DND-41 (cell line): Measurements from ENCODE around the gene MARCHF10.
"Not testable (repeated sequence)": the region's sequence is repeated elsewhere in the genome, so short reads cannot be mapped to it uniquely, and the experiment has no call there.

Experiments
- ATAC-seq: fragments of 200-7000 bp; cut with Tn5 transposase; 3 replicates; pipeline ENCODE4 v1.9.1; 2021; ENCODE audit warnings: low read depth; ENCODE audit not compliant: insufficient read depth
- DNase-seq: peaks from one replicate; pipeline ENCODE4 v3.0.0-alpha.2; 2020
- H2AFZ ChIP-seq: 2 replicates; pipeline ENCODE4 v1.6.0; 2012; ENCODE audit warnings: low read depth, low read length
- H3K27ac ChIP-seq: 2 replicates; pipeline ENCODE4 v1.5.1; 2012; ENCODE audit warnings: low read length, inconsistent platforms
- H3K27me3 ChIP-seq: fragments of 200-600 bp; sonication (generic); 2 replicates; pipeline ENCODE4 v1.6.0; 2012; ENCODE audit warnings: low read length, mild to moderate bottlenecking, inconsistent platforms; ENCODE audit not compliant: insufficient read depth, poor library complexity
- H3K36me3 ChIP-seq: 2 replicates; pipeline ENCODE4 v1.5.1; 2012; ENCODE audit warnings: low read length, inconsistent platforms; ENCODE audit not compliant: insufficient read depth
- H3K4me1 ChIP-seq: 2 replicates; pipeline ENCODE4 v1.5.1; 2012; ENCODE audit warnings: mild to moderate bottlenecking, low read length; ENCODE audit not compliant: insufficient read depth
- H3K4me2 ChIP-seq: 2 replicates; pipeline ENCODE4 v1.6.0; 2012; ENCODE audit warnings: mild to moderate bottlenecking, moderate library complexity, low read length, inconsistent platforms; ENCODE audit not compliant: insufficient read depth
- H3K4me3 ChIP-seq, 2 experiments: fragments of 200-600 bp in 1 of 2; shearing (Covaris generic) in 1 of 2; 2 replicates each; pipeline ENCODE4 v1.5.1; 2012 to 2016; ENCODE audit warnings: inconsistent platforms in 2 of 2, low read length in 2 of 2, mild to moderate bottlenecking in 2 of 2, low read depth in 1 of 2, moderate library complexity in 1 of 2
- H3K79me2 ChIP-seq: 2 replicates; pipeline ENCODE4 v1.6.0; 2012; ENCODE audit warnings: low read length, inconsistent platforms; ENCODE audit not compliant: insufficient read depth
- H3K9ac ChIP-seq: 2 replicates; pipeline ENCODE4 v1.6.0; 2012; ENCODE audit warnings: low read depth, mild to moderate bottlenecking, inconsistent platforms, low read length, moderate library complexity
- H3K9me3 ChIP-seq: 2 replicates; pipeline ENCODE4 v1.5.1; 2012; ENCODE audit warnings: low read length, moderate library complexity, mild to moderate bottlenecking, inconsistent platforms; ENCODE audit not compliant: insufficient read depth, severe bottlenecking
- H4K20me1 ChIP-seq: 2 replicates; pipeline ENCODE4 v1.6.0; 2012; ENCODE audit warnings: low read length; ENCODE audit not compliant: insufficient read depth
- EZH2 ChIP-seq: IDR thresholded peaks from 3 replicates; pipeline ENCODE4 v1.6.1; 2012; ENCODE audit warnings: borderline replicate concordance, low read depth, mild to moderate bottlenecking, moderate library complexity, low read length, inconsistent platforms; ENCODE audit not compliant: severe bottlenecking
- TF ChIP-seq, protein P1 (sequence below): IDR thresholded peaks from 2 replicates; pipeline ENCODE4 v1.5.1; 2012; ENCODE audit warnings: borderline replicate concordance, low read length, moderate library complexity, mild to moderate bottlenecking; ENCODE audit not compliant: poor library complexity, severe bottlenecking; ENCODE audit errors: extremely low read depth

The MARCHF10 gene

GRCh38 chr17:62848334-62848733 is 40.2 kb upstream of the MARCHF10 start:
- H3K79me2 ChIP-seq, result no peaks in the 10 kb centered on the region
- H3K9ac ChIP-seq, result no peak overlapping the region
- no peak for DNase-seq
- H3K9me3 ChIP-seq, result no peaks in the 10 kb centered on the region
- H2AFZ ChIP-seq, result no peak overlapping the region
- H3K27me3 ChIP-seq, result peaks cover 6% of the 10 kb centered on the region
- ATAC-seq, result no peak
- no peaks in the 10 kb centered on the region for H3K36me3 ChIP-seq
- no peaks in the 10 kb centered on the region for H3K4me1 ChIP-seq
- no peaks in the 10 kb centered on the region for H4K20me1 ChIP-seq
- H3K4me2 ChIP-seq, result no peak overlapping the region
- no peak overlapping the region for H3K27ac ChIP-seq
- TF ChIP-seq, protein P1, sequence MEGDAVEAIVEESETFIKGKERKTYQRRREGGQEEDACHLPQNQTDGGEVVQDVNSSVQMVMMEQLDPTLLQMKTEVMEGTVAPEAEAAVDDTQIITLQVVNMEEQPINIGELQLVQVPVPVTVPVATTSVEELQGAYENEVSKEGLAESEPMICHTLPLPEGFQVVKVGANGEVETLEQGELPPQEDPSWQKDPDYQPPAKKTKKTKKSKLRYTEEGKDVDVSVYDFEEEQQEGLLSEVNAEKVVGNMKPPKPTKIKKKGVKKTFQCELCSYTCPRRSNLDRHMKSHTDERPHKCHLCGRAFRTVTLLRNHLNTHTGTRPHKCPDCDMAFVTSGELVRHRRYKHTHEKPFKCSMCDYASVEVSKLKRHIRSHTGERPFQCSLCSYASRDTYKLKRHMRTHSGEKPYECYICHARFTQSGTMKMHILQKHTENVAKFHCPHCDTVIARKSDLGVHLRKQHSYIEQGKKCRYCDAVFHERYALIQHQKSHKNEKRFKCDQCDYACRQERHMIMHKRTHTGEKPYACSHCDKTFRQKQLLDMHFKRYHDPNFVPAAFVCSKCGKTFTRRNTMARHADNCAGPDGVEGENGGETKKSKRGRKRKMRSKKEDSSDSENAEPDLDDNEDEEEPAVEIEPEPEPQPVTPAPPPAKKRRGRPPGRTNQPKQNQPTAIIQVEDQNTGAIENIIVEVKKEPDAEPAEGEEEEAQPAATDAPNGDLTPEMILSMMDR, result no peak
- no peak for TF ChIP-seq EZH2
- H3K4me3 ChIP-seq, result no peak overlapping the region

DNA sequence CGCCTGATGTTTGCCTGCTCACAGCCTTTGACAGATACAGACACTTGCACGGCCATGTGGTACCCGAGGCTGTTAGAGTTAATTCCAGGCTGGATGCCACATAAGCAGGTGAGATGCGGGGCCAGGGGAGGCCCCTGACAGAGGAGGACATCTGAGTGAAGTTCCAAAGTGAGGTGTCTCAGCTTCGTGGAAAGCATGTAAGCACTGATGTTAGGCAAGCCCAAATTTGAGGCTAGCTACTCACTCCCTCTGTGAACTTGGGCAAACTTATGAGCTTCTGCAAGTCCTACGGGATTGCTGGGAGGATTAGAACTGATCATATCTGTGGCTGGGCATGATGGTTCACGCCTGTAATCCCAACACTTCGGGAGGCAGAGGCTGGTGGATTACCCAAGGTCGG is 39.3 kb upstream of the MARCHF10 start:
- no peaks in the 10 kb centered on the region for H3K79me2 ChIP-seq
- DNase-seq, result no peak
- H3K9me3 ChIP-seq, result no peaks in the 10 kb centered on the region
- no peak for TF ChIP-seq EZH2
- TF ChIP-seq, protein P1, result no peak
- no peaks in the 10 kb centered on the region for H4K20me1 ChIP-seq
- no peak overlapping the region for H3K4me2 ChIP-seq
- no peak overlapping the region for H3K9ac ChIP-seq
- H3K27me3 ChIP-seq, result peaks cover 5% of the 10 kb centered on the region
- no peaks in the 10 kb centered on the region for H3K36me3 ChIP-seq
- no peak overlapping the region for H3K4me3 ChIP-seq
- no peak overlapping the region for H3K27ac ChIP-seq
- H2AFZ ChIP-seq, result no peak overlapping the region
- H3K4me1 ChIP-seq, result no peaks in the 10 kb centered on the region
- ATAC-seq, result no peak

DNA sequence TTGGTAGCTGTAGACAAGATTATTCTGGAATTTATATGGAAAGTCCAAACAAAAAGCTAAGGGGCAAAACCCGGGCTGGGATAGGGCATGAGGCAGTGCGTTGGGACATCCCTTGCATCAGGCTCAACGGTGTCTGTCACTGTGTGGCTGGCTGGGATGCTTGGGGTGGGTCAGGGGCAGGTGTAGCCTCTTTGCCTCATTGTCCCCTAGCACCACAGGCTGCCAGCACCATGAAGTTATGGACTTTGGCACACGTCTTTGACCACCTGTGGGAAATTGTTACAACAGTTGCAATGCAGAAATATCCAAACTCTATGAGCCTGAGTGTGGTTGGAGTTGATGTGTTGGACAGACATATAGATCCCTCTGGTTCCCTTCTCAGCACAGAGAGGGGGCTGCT is 32.8 kb upstream of the MARCHF10 start:
- H4K20me1 ChIP-seq, result no peaks in the 10 kb centered on the region
- H3K4me3 ChIP-seq, result no peak overlapping the region
- no peak for DNase-seq
- no peak overlapping the region for H3K27ac ChIP-seq
- no peak for ATAC-seq
- H3K4me2 ChIP-seq, result no peak overlapping the region
- no peak overlapping the region for H3K9ac ChIP-seq
- H3K36me3 ChIP-seq, result no peaks in the 10 kb centered on the region
- H3K9me3 ChIP-seq, result no peaks in the 10 kb centered on the region
- no peak overlapping the region for H2AFZ ChIP-seq
- no peaks in the 10 kb centered on the region for H3K4me1 ChIP-seq
- no peaks in the 10 kb centered on the region for H3K79me2 ChIP-seq
- no peak for TF ChIP-seq EZH2
- TF ChIP-seq, protein P1, result no peak
- peaks cover 11% of the 10 kb centered on the region for H3K27me3 ChIP-seq

- H3K4me3 ChIP-seq, H3K27me3 ChIP-seq, ATAC-seq, H3K9ac ChIP-seq, H4K20me1 ChIP-seq, H3K36me3 ChIP-seq, H3K4me2 ChIP-seq, H3K4me1 ChIP-seq, H3K27ac ChIP-seq, H2AFZ ChIP-seq, DNase-seq, H3K9me3 ChIP-seq, H3K79me2 ChIP-seq: not testable (repeated sequence)
Observed at GRCh38 chr17:62833816-62834215, 25.7 kb upstream of the MARCHF10 start.
